ENCODE data around the gene DLX3. TPM values are rescaled to one million over a fixed set of nuclear protein-coding genes. Genes with fewer than 3 reads are reported as not detected.

DLX3 gene
- total and polyA plus RNA-seq, 2 of the 8 experiments (the other 6 are each of a cell fraction or from before 2014, with no cell fraction given), result 0.15 to 0.20 TPM

DNA sequence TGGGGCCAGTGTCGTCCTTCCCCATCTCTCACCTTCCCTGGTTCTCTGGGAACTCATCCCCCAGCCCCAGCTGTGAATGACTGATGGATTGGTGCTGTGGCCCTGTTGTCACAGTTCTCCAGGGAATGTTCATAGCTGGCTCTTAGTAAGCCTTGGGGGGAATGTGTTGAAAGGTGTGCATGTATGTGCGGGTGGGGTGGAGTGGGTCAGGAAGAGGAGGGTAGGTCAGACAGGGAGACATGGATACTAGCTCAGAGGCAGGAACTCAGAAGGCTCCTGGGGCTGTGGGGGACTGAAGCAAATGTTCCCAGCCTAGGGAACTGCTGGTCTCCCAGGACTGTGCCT lies 21.8 kb downstream of the DLX3 start:
- WGBS, 2 experiments (ENCODE audit: extremely low coverage in 1 of 2, insufficient coverage in 1 of 2, insufficient read length in 1 of 2, insufficient replicate concordance in 2 of 2, low coverage in 1 of 2, low lambda C conversion rate in 2 of 2, missing lambda C conversion rate in 1 of 2), result 4% methylated on average over 2 of the region's 2 CpGs; no CpG with 5 or more reads in 1 of the 2 experiments
- no peak overlapping the region for H4K91ac ChIP-seq (replicated peaks; ENCODE audit: insufficient read length, low read length)
- no peak overlapping the region for H4K5ac ChIP-seq (ENCODE audit: insufficient read length, low read depth, low read length)
- H4K8ac ChIP-seq (ENCODE audit: extremely low read depth, insufficient read depth, low read length), result no peak overlapping the region
- H3K23ac ChIP-seq (ENCODE audit: insufficient read length), result no peak overlapping the region
- peaks cover 17 to 20% of the 10 kb centered on the region in 2 experiments for H4K20me1 ChIP-seq (replicated peaks in 1 of 2; ENCODE audit: control insufficient read depth in 1 of 2, insufficient read depth in 2 of 2, low read length in 2 of 2)
- no peak overlapping the region for H2BK5ac ChIP-seq (ENCODE audit: low read depth, low read length)
- H3K36me3 ChIP-seq (ENCODE audit: control insufficient read depth in 2 of 4, insufficient read depth in 4 of 4, low read length in 3 of 4), result peaks cover 0 to 8% (median 0%) of the 10 kb centered on the region in 4 experiments; a peak in 2 of 8 replicates
- H3K56ac ChIP-seq (replicated peaks; ENCODE audit: insufficient read length, low read depth, low read length), result no peak overlapping the region
- H3K27me3 ChIP-seq (replicated peaks in 1 of 4; ENCODE audit: control insufficient read depth in 3 of 4, extremely low read depth in 1 of 4, insufficient read depth in 3 of 4, low read length in 3 of 4), result peaks cover 63 to 89% (median 86%) of the 10 kb centered on the region in 4 experiments
- no peak for TF ChIP-seq SP4 (IDR thresholded peaks at IDR 0.05; ENCODE audit: low read length)
- no peak for TF ChIP-seq CTBP2 (IDR thresholded peaks at IDR 0.05; ENCODE audit: borderline replicate concordance, insufficient read depth, insufficient read length, low read length)
- H3K4me2 ChIP-seq (ENCODE audit: insufficient read depth in 1 of 2, low read depth in 2 of 2, low read length in 2 of 2), result peak overlapping the region; percentile 60 to 71
- POLR2A ChIA-PET (ENCODE audit: partially characterized antibody), result interaction anchor here (0.8 to 2.0 kb wide), 7 partner anchors 8 to 107 kb away, joined by 3 to 18 read pairs (median 3); no protein-coding TSS in a partner anchor
- peak overlapping the region; percentile 95; the same call in 1 of the 2 replicates for H2BK15ac ChIP-seq (ENCODE audit: low read length)
- no peak overlapping the region; the same call in 1 of the 2 replicates for H2BK12ac ChIP-seq (ENCODE audit: low read depth, low read length)
- H2BK120ac ChIP-seq (replicated peaks; ENCODE audit: low read depth, low read length), result no peak overlapping the region
- peak overlapping the region; percentile 48; the same call in 1 of the 2 replicates for H2BK20ac ChIP-seq (ENCODE audit: low read length)
- DNase-seq (ENCODE audit: low read depth in 1 of 2, low spot score in 2 of 2) (no peak), FAIRE-seq (no peak)
- H3K4ac ChIP-seq (replicated peaks; ENCODE audit: insufficient read length, low read depth, low read length), result no peak overlapping the region
- H3K23me2 ChIP-seq (ENCODE audit: low read depth, low read length), result peaks cover 14% of the 10 kb centered on the region
- peaks cover 3 to 43% (median 34%) of the 10 kb centered on the region in 4 experiments for H3K4me1 ChIP-seq (replicated peaks in 1 of 4; ENCODE audit: control insufficient read depth in 3 of 4, insufficient read depth in 4 of 4, low read length in 3 of 4)
- H3K27ac ChIP-seq (ENCODE audit: low read depth, low read length), result no peak overlapping the region
- no peak overlapping the region for H3K18ac ChIP-seq (ENCODE audit: extremely low read depth, low read length)
- no peaks in the 10 kb centered on the region for H3K79me1 ChIP-seq (ENCODE audit: low read depth, low read length)
- no peak overlapping the region for H3K14ac ChIP-seq (ENCODE audit: insufficient read length)
- H3K4me3 ChIP-seq (ENCODE audit: extremely low read depth in 1 of 4, insufficient read depth in 2 of 4, low read depth in 3 of 4, low read length in 4 of 4), result peak overlapping the region in 1 of 4 experiments; percentile 46; a peak in 2 of 8 replicates
- H2AFZ ChIP-seq (ENCODE audit: low read length), result no peak overlapping the region
- H3K9ac ChIP-seq (replicated peaks in 1 of 4; ENCODE audit: extremely low read depth in 1 of 4, low read depth in 3 of 4, low read length in 3 of 4), result no peak overlapping the region
- H3K9me3 ChIP-seq (ENCODE audit: insufficient read depth in 2 of 2, low read depth in 1 of 2, low read length in 1 of 2), result no peaks in the 10 kb centered on the region; a peak in 1 of 4 replicates
- no peak overlapping the region for H2AK5ac ChIP-seq (ENCODE audit: low read depth, low read length)
- H3K79me2 ChIP-seq (ENCODE audit: control insufficient read depth in 1 of 2, insufficient read depth in 2 of 2, low read length in 2 of 2), result no peaks in the 10 kb centered on the region
- CTCF ChIA-PET (ENCODE audit: partially characterized antibody), result interaction anchor here (0.8 to 15.2 kb wide), 19 partner anchors 9 to 112 kb away, joined by 3 to 398 read pairs (median 5); partner anchors contain the start of gene DLX3
